Astrocyte (in vitro differentiated cells and primary cell): ENCODE data around the gene SMAD4.
"Not testable (repeated sequence)": the region's sequence is repeated elsewhere in the genome, so short reads cannot be mapped to it uniquely, and the experiment has no call there.

Experiments used
- CTCF ChIP-seq: IDR thresholded peaks from 2 replicates; pipeline ENCODE4 v1.5.1; 2011; ENCODE audit warnings: low read depth, mild to moderate bottlenecking, inconsistent platforms, low read length, moderate library complexity; ENCODE audit not compliant: insufficient read depth
- EZH2 ChIP-seq: IDR thresholded peaks from 2 replicates; pipeline ENCODE4 v1.6.1; 2012; ENCODE audit warnings: mild to moderate bottlenecking, low read length, inconsistent platforms; ENCODE audit not compliant: insufficient read depth

GRCh38 chr18:51092967-51093366 lies 63.0 kb downstream of the SMAD4 start:
- TF ChIP-seq CTCF, EZH2: not testable (repeated sequence)
